Caco-2 (cell line): Measurements from ENCODE around the gene FJX1. TPM values are rescaled to one million over a fixed set of nuclear protein-coding genes. Genes with fewer than 3 reads are reported as not detected.
"Not testable (repeated sequence)": the region's sequence is repeated elsewhere in the genome, so short reads cannot be mapped to it uniquely, and the experiment has no call there.

Experiments used
- BruUV-seq: library from RNA; stranded (reverse); fragments of 400-500 nt; replicated peaks from 2 replicates; lab custom pipeline; 2021; lab: Mats Ljungman, UMichigan
- CTCF ChIA-PET: fragments of 300-600 bp; sonication (Branson Sonifier 250); formaldehyde crosslinking; loops from one replicate; lab custom pipeline; 2022; ENCODE audit warnings: antibody characterized with exemption; lab: Charles Lee
- POLR2A ChIA-PET: fragments of 300-600 bp; sonication (Branson Sonifier 250); formaldehyde crosslinking; loops from one replicate; lab custom pipeline; 2022; ENCODE audit warnings: antibody characterized with exemption; lab: Charles Lee
- DNase-seq, 2 experiments: peaks; one replicate each; pipeline versions ENCODE4 v3.0.0 to v3.0.0-alpha.2; 2020 to 2022
- H3K27me3 ChIP-seq: replicated peaks from 2 replicates; pipeline ENCODE4 v1.6.0; 2011; ENCODE audit warnings: low read length; ENCODE audit not compliant: control insufficient read depth, insufficient read depth
- H3K36me3 ChIP-seq: 2 replicates; pipeline ENCODE4 v1.5.1; 2011; ENCODE audit warnings: low read length; ENCODE audit not compliant: control insufficient read depth, insufficient read depth
- H3K4me1 ChIP-seq: fragments of 250-450 bp; sonication (Bioruptor Pico); 2 replicates; pipeline ENCODE4 v1.5.1; 2020; ENCODE audit warnings: mild to moderate bottlenecking
- H3K4me3 ChIP-seq: 2 replicates; pipeline ENCODE4 v1.5.1; 2011; ENCODE audit warnings: low read depth, mild to moderate bottlenecking, control low read depth, low read length
- H3K9me3 ChIP-seq: fragments of 250-450 bp; sonication (Bioruptor Pico); 2 replicates; pipeline ENCODE4 v1.5.1; 2020; ENCODE audit warnings: mild to moderate bottlenecking, moderate library complexity
- H3K27ac Mint-ChIP-seq: one replicate; pipeline ENCODE4 v1.8.0; 2022; ENCODE audit warnings: mixed read lengths; ENCODE audit not compliant: unreplicated experiment
- H3K27me3 Mint-ChIP-seq: one replicate; pipeline ENCODE4 v1.8.0; 2022; ENCODE audit warnings: mixed read lengths; ENCODE audit not compliant: insufficient read depth, unreplicated experiment
- H3K36me3 Mint-ChIP-seq: one replicate; pipeline ENCODE4 v1.8.0; 2022; ENCODE audit warnings: mild to moderate bottlenecking, mixed read lengths; ENCODE audit not compliant: insufficient read depth, unreplicated experiment
- H3K4me1 Mint-ChIP-seq: one replicate; pipeline ENCODE4 v1.8.0; 2022; ENCODE audit warnings: low read depth, mixed read lengths; ENCODE audit not compliant: unreplicated experiment
- H3K4me3 Mint-ChIP-seq: one replicate; pipeline ENCODE4 v1.8.0; 2022; ENCODE audit warnings: mild to moderate bottlenecking, moderate library complexity, mixed read lengths; ENCODE audit not compliant: unreplicated experiment
- H3K9me3 Mint-ChIP-seq: one replicate; pipeline ENCODE4 v1.8.0; 2022; ENCODE audit warnings: mixed read lengths; ENCODE audit not compliant: unreplicated experiment
- CTCF ChIP-seq, 2 experiments: fragments of 200-600 bp in 1 of 2; IDR thresholded peaks; 1 replicate in 1 of 2; 2 replicates in 1 of 2; pipeline versions ENCODE4 v1.5.1 to v1.8.0; 2011 to 2022; ENCODE audit warnings: antibody characterized with exemption in 1 of 2, control low read depth in 1 of 2, inconsistent platforms in 1 of 2, low read depth in 1 of 2, low read length in 1 of 2, mild to moderate bottlenecking in 1 of 2, moderate library complexity in 1 of 2; ENCODE audit not compliant: insufficient read depth in 1 of 2, severe bottlenecking in 1 of 2, unreplicated experiment in 1 of 2
- intact Hi-C: fragments of 100-400 bp; cut with micrococcal nuclease; formaldehyde crosslinking; loops from one replicate; pipeline ENCODE4 v1.10.0; 2022; ENCODE audit not compliant: unreplicated experiment
- total RNA-seq: library from RNA; stranded (reverse); gene quantifications from 2 replicates; pipeline ENCODE4 v1.2.3, GENCODE V29; 2022

FJX1 gene
- total RNA-seq, 1 experiment from 2014 or later = 14.4 TPM

GRCh38 chr11:35667257-35667656 lies 49.0 kb downstream of the FJX1 start:
- Mint-ChIP-seq H3K9me3 (peaks cover 18% of the 10 kb centered on the region), H3K27ac (no peak overlapping the region), H3K4me1 (peaks cover 35% of the 10 kb centered on the region), H3K27me3 (no peaks in the 10 kb centered on the region), H3K4me3 (no peak overlapping the region), H3K36me3 (peaks cover 26% of the 10 kb centered on the region)
- H3K9me3 ChIP-seq = no peaks in the 10 kb centered on the region; the same call in 1 of the 2 replicates
- intact Hi-C loops = no loop called here
- peaks cover 13% of the 10 kb centered on the region for H3K4me1 ChIP-seq
- no peaks in the 10 kb centered on the region for H3K36me3 ChIP-seq
- CTCF ChIA-PET = no interaction called here
- H3K27me3 ChIP-seq = no peaks in the 10 kb centered on the region
- H3K4me3 ChIP-seq = no peak overlapping the region
- POLR2A ChIA-PET = no interaction called here
- no peak for TF ChIP-seq CTCF (IDR thresholded peaks at IDR 0.05; ENCODE audit: insufficient read depth in 1 of 2, low read depth in 1 of 2, low read length in 1 of 2, severe bottlenecking in 1 of 2, unreplicated experiment in 1 of 2)
- peak in 1 of 2 experiments; percentile 25 for DNase-seq
- BruUV-seq = no TSS peak

GRCh38 chr11:35668350-35668749 lies 50.1 kb downstream of the FJX1 start:
- DNase-seq, H3K9me3 ChIP-seq, POLR2A ChIA-PET, H3K27me3 ChIP-seq, H3K4me3 Mint-ChIP-seq, BruUV-seq, H3K27me3 Mint-ChIP-seq, H3K27ac Mint-ChIP-seq, H3K4me3 ChIP-seq, intact Hi-C loops, H3K36me3 ChIP-seq: not testable (repeated sequence)
- Mint-ChIP-seq H3K9me3 (peaks cover 18% of the 10 kb centered on the region), H3K4me1 (peaks cover 46% of the 10 kb centered on the region), H3K36me3 (peaks cover 16% of the 10 kb centered on the region)
- peaks cover 17% of the 10 kb centered on the region for H3K4me1 ChIP-seq
- CTCF ChIA-PET = interaction anchor here (0.5 kb wide), 1 partner anchor 279 kb away, joined by 3 read pairs; no protein-coding TSS in a partner anchor

Other genes starting within 250 kb of the FJX1 start
- 1.4 and 2.0 TPM in 2 replicates for gene SLC1A2, start 198.9 kb upstream of the FJX1 start, total RNA-seq
- gene PAMR1, start 92.8 kb upstream of the FJX1 start, total RNA-seq = 12.9 and 17.9 TPM in 2 replicates
- gene TRIM44, start 44.3 kb downstream of the FJX1 start, total RNA-seq = 74.6 and 81.4 TPM in 2 replicates